Endodermal cell (in vitro differentiated cells): ENCODE measurements around the gene KDM2B. TPM values are rescaled to one million over a fixed set of nuclear protein-coding genes. Genes with fewer than 3 reads are reported as not detected.
A peak's percentile ranks its signal among the peaks of the same experiment; 100 is the strongest.

Source experiments
- DNase-seq: peaks from one replicate; pipeline ENCODE4 v3.0.0-alpha.2; 2017
- H3K27ac ChIP-seq: 2 replicates; pipeline ENCODE4 v1.5.1; 2013; ENCODE audit warnings: mild to moderate bottlenecking, low read depth, low read length, moderate library complexity
- H3K27me3 ChIP-seq: 2 replicates; pipeline ENCODE4 v1.6.1; 2013; ENCODE audit warnings: mild to moderate bottlenecking, low read length, moderate library complexity; ENCODE audit not compliant: insufficient read depth, control insufficient read depth, poor library complexity, severe bottlenecking
- H3K36me3 ChIP-seq: 2 replicates; pipeline ENCODE4 v1.7.0; 2013; ENCODE audit warnings: mild to moderate bottlenecking, low read length, moderate library complexity; ENCODE audit not compliant: control insufficient read depth, insufficient read depth
- H3K4me1 ChIP-seq: one replicate; pipeline ENCODE4 v1.7.0; 2013; ENCODE audit warnings: low read length; ENCODE audit not compliant: control insufficient read depth, insufficient read depth
- H3K4me3 ChIP-seq: 2 replicates; pipeline ENCODE4 v1.5.1; 2013; ENCODE audit warnings: mild to moderate bottlenecking, low read length, moderate library complexity
- H3K9ac ChIP-seq: 2 replicates; pipeline ENCODE4 v1.6.1; 2013; ENCODE audit warnings: mild to moderate bottlenecking, low read length, moderate library complexity; ENCODE audit not compliant: poor library complexity, severe bottlenecking; ENCODE audit errors: extremely low read depth
- H3K9me3 ChIP-seq: 2 replicates; pipeline ENCODE4 v1.6.1; 2013; ENCODE audit warnings: mild to moderate bottlenecking, low read length, moderate library complexity; ENCODE audit not compliant: control insufficient read depth
- H3K27ac Mint-ChIP-seq: 2 replicates; pipeline ENCODE4 v1.8.0; 2020; ENCODE audit warnings: mixed read lengths
- H3K27me3 Mint-ChIP-seq: 2 replicates; pipeline ENCODE4 v1.8.0; 2021; ENCODE audit warnings: mild to moderate bottlenecking, mixed read lengths; ENCODE audit not compliant: insufficient read depth
- H3K36me3 Mint-ChIP-seq: 2 replicates; pipeline ENCODE4 v1.8.0; 2020; ENCODE audit warnings: low read depth, mixed read lengths
- H3K4me1 Mint-ChIP-seq: 2 replicates; pipeline ENCODE4 v1.8.0; 2020; ENCODE audit warnings: mixed read lengths
- H3K4me3 Mint-ChIP-seq: 2 replicates; pipeline ENCODE4 v1.8.0; 2020; ENCODE audit warnings: mild to moderate bottlenecking, moderate library complexity, mixed read lengths
- H3K9me3 Mint-ChIP-seq: 2 replicates; pipeline ENCODE4 v1.8.0; 2020; ENCODE audit warnings: mild to moderate bottlenecking, mixed read lengths
- WGBS, 2 experiments: methylation state at CpG; one replicate each; pipeline versions ENCODE4 v1.1.5 to v1.1.7; 2013; ENCODE audit warnings: missing lambda C conversion rate in 2 of 2, mixed read lengths in 1 of 2; ENCODE audit not compliant: insufficient coverage in 1 of 2, insufficient read length in 1 of 2; 5-methylcytosine and 5-hydroxymethylcytosine counted together
- total RNA-seq, 2 donors: library from RNA; stranded (reverse); fragmentation: NEBNext Ultra II Directional in 1 of 2; extraction: Animal tissue kit (Norgen Biotek cat#: 25700) in 1 of 2; gene quantifications; 2 replicates in 1 of 2; 3 replicates in 1 of 2; pipeline ENCODE4 v1.2.1, GENCODE V29; 2021
- TF ChIP-seq, protein P1 (sequence below): fragments of 200-600 bp; sonication (generic); conservative IDR thresholded peaks from 2 replicates; pipeline ENCODE4 v1.5.0; 2021; ENCODE audit warnings: antibody characterized with exemption, mild to moderate bottlenecking

The KDM2B gene
- total RNA-seq, 2 donors from 2014 or later: 103 to 125 TPM

- Histone ChIP-seq H3K9ac (no peak overlapping the region), H3K4me1 (no peaks in the 10 kb centered on the region), H3K9me3 (no peaks in the 10 kb centered on the region), H3K36me3 (peaks cover 97% of the 10 kb centered on the region), H3K27me3 (no peaks in the 10 kb centered on the region), H3K27ac (no peak overlapping the region), H3K4me3 (no peak overlapping the region)
- DNase-seq: no peak
- peaks cover 94% of the 10 kb centered on the region for H3K36me3 Mint-ChIP-seq
- 95 to 100% methylated on average over 5 of the region's 6 CpGs for WGBS, 2 experiments
- H3K27ac Mint-ChIP-seq: no peak overlapping the region
- no peak overlapping the region for H3K4me3 Mint-ChIP-seq
- H3K9me3 Mint-ChIP-seq: no peaks in the 10 kb centered on the region
- no peaks in the 10 kb centered on the region for H3K27me3 Mint-ChIP-seq
- H3K4me1 Mint-ChIP-seq: no peaks in the 10 kb centered on the region
- TF ChIP-seq, protein P1, sequence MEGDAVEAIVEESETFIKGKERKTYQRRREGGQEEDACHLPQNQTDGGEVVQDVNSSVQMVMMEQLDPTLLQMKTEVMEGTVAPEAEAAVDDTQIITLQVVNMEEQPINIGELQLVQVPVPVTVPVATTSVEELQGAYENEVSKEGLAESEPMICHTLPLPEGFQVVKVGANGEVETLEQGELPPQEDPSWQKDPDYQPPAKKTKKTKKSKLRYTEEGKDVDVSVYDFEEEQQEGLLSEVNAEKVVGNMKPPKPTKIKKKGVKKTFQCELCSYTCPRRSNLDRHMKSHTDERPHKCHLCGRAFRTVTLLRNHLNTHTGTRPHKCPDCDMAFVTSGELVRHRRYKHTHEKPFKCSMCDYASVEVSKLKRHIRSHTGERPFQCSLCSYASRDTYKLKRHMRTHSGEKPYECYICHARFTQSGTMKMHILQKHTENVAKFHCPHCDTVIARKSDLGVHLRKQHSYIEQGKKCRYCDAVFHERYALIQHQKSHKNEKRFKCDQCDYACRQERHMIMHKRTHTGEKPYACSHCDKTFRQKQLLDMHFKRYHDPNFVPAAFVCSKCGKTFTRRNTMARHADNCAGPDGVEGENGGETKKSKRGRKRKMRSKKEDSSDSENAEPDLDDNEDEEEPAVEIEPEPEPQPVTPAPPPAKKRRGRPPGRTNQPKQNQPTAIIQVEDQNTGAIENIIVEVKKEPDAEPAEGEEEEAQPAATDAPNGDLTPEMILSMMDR: no peak
These were observed 151.9 kb downstream of the KDM2B start for GRCh38 chr12:121428883-121429282.

DNA sequence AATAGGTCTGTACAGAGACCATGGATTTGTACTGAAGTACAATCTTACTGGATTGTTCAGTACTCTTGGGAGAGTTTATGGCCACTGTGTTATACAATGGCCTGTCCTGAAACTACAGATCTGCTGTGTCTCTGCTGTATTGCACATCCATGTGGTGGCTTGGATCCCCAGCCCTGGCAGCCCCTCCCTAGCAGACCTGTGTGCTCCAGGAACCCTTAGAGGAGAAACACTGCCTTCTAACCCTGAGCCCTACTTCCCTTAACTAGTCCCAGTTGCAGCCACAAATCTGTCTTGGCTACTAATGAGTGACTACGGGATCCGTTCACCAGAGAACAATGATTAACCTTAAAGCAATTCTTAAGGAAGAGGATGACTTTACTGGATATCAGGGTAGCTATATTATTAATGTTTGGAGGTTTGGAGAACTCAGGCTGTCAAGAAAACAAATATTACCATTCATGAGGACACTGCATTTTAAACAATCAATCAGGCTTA is 153.2 kb downstream of the KDM2B start:
- TF ChIP-seq, protein P1: no peak
- peaks cover 97% of the 10 kb centered on the region for H3K36me3 ChIP-seq

DNA sequence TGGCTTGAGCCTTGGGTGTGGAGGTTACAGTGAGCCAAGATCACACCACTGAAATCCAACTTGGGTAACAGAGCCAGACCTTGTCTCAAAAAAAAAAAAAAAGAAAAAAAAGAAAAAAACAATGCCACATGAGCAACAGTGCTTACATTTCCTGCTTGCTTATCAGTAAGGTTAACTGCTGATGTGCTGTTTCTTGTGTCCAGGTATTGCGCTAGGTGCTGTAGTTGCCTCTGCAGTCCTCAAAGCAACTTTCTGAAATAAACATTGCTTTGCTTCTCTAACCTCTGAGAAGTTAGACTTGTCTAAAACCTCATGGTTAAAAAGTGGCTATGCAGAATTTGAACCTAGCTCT is 156.2 kb downstream of the KDM2B start:
- Histone ChIP-seq H3K4me1 (no peaks in the 10 kb centered on the region), H3K9ac (no peak overlapping the region), H3K4me3 (no peak overlapping the region), H3K27me3 (no peaks in the 10 kb centered on the region), H3K36me3 (peaks cover 97% of the 10 kb centered on the region), H3K27ac (no peak overlapping the region), H3K9me3 (no peaks in the 10 kb centered on the region)
- H3K27ac Mint-ChIP-seq: no peak overlapping the region
- no peak for DNase-seq
- H3K4me3 Mint-ChIP-seq: no peak overlapping the region
- WGBS, 2 experiments: 94 to 100% methylated on average over 1 of the region's 1 CpG
- TF ChIP-seq, protein P1: no peak
- no peaks in the 10 kb centered on the region for H3K4me1 Mint-ChIP-seq
- no peaks in the 10 kb centered on the region for H3K9me3 Mint-ChIP-seq
- H3K36me3 Mint-ChIP-seq: peaks cover 94% of the 10 kb centered on the region
- H3K27me3 Mint-ChIP-seq: no peaks in the 10 kb centered on the region

More for the DNA sequence above, 153.2 kb downstream of the KDM2B start:
- no peaks in the 10 kb centered on the region for H3K9me3 ChIP-seq
- no peaks in the 10 kb centered on the region for H3K27me3 ChIP-seq
- no peak overlapping the region for H3K9ac ChIP-seq
- DNase-seq: no peak
- no peaks in the 10 kb centered on the region for H3K4me1 ChIP-seq
- Mint-ChIP-seq H3K4me3 (no peak overlapping the region), H3K36me3 (peaks cover 94% of the 10 kb centered on the region), H3K9me3 (no peaks in the 10 kb centered on the region), H3K27ac (peak overlapping the region; percentile 61), H3K4me1 (no peaks in the 10 kb centered on the region), H3K27me3 (no peaks in the 10 kb centered on the region)
- H3K27ac ChIP-seq: no peak overlapping the region
- no peak overlapping the region for H3K4me3 ChIP-seq
- 97 to 100% methylated on average over 2 of the region's 2 CpGs for WGBS, 2 experiments
